ENCODE results near the gene PKDREJ.
A peak's percentile ranks its signal among the peaks of the same experiment; 100 is the strongest.

Gene PKDREJ

GRCh38 chr22:46281866-46282678 lies 18.9 kb upstream of the PKDREJ start:
- no peak for ATAC-seq (replicated peaks; ENCODE audit: extremely low read depth, poor library complexity, severe bottlenecking)
- peak overlapping the region; percentile 63 for H3K4me3 Mint-ChIP-seq
- no peaks in the 10 kb centered on the region for H3K27me3 Mint-ChIP-seq
- no peaks in the 10 kb centered on the region for H3K9me3 Mint-ChIP-seq
- H3K36me3 Mint-ChIP-seq (ENCODE audit: insufficient read depth) = peaks cover 35% of the 10 kb centered on the region
- DNase-seq (ENCODE audit: low spot score in 2 of 2) = no peak
- H3K27ac Mint-ChIP-seq (ENCODE audit: low read depth) = peak overlapping the region; percentile 90
- H3K4me1 Mint-ChIP-seq = peaks cover 52% of the 10 kb centered on the region

GRCh38 chr22:46280999-46281623 lies 18.0 kb upstream of the PKDREJ start:
- ATAC-seq (replicated peaks; ENCODE audit: extremely low read depth, poor library complexity, severe bottlenecking) (peak; percentile 99), DNase-seq (ENCODE audit: low spot score in 2 of 2) (peak; percentile 34 to 74)
- Mint-ChIP-seq H3K27me3 (no peaks in the 10 kb centered on the region), H3K4me1 (peaks cover 57% of the 10 kb centered on the region), H3K4me3 (peak overlapping the region; percentile 63), H3K36me3 (ENCODE audit: insufficient read depth) (peaks cover 33% of the 10 kb centered on the region), H3K27ac (ENCODE audit: low read depth) (peak overlapping the region; percentile 90), H3K9me3 (no peaks in the 10 kb centered on the region)

GRCh38 chr22:46280063-46280817 lies 17.1 kb upstream of the PKDREJ start:
- H3K36me3 Mint-ChIP-seq (ENCODE audit: insufficient read depth) = peaks cover 30% of the 10 kb centered on the region
- peak overlapping the region; percentile 63 for H3K4me3 Mint-ChIP-seq

GRCh38 chr22:46278656-46279645 lies 15.8 kb upstream of the PKDREJ start:
- Mint-ChIP-seq H3K36me3 (ENCODE audit: insufficient read depth) (peaks cover 28% of the 10 kb centered on the region), H3K27me3 (no peaks in the 10 kb centered on the region), H3K27ac (ENCODE audit: low read depth) (peak overlapping the region; percentile 22), H3K4me1 (peaks cover 63% of the 10 kb centered on the region), H3K9me3 (no peaks in the 10 kb centered on the region), H3K4me3 (no peak overlapping the region)
- no peak for ATAC-seq (replicated peaks; ENCODE audit: extremely low read depth, poor library complexity, severe bottlenecking)
- no peak for DNase-seq (ENCODE audit: low spot score in 2 of 2)

More at GRCh38 chr22:46280063-46280817, 17.1 kb upstream of the PKDREJ start:
- DNase-seq (ENCODE audit: low spot score in 2 of 2) (no peak), ATAC-seq (replicated peaks; ENCODE audit: extremely low read depth, poor library complexity, severe bottlenecking) (no peak)
- H3K4me1 Mint-ChIP-seq = peaks cover 65% of the 10 kb centered on the region
- H3K9me3 Mint-ChIP-seq = no peaks in the 10 kb centered on the region
- no peaks in the 10 kb centered on the region for H3K27me3 Mint-ChIP-seq
- H3K27ac Mint-ChIP-seq (ENCODE audit: low read depth) = peak overlapping the region; percentile 90

GRCh38 chr22:46276563-46276962 lies 13.4 kb upstream of the PKDREJ start:
- Mint-ChIP-seq H3K27ac (ENCODE audit: low read depth) (peak overlapping the region; percentile 26), H3K4me3 (peak overlapping the region; percentile 51), H3K9me3 (no peaks in the 10 kb centered on the region), H3K4me1 (peaks cover 53% of the 10 kb centered on the region), H3K27me3 (no peaks in the 10 kb centered on the region), H3K36me3 (ENCODE audit: insufficient read depth) (peaks cover 30% of the 10 kb centered on the region)
- ATAC-seq (replicated peaks; ENCODE audit: extremely low read depth, poor library complexity, severe bottlenecking) (no peak), DNase-seq (ENCODE audit: low spot score in 2 of 2) (no peak)

GRCh38 chr22:46275455-46276122 lies 12.4 kb upstream of the PKDREJ start:
- Mint-ChIP-seq H3K4me1 (peaks cover 44% of the 10 kb centered on the region), H3K9me3 (no peaks in the 10 kb centered on the region), H3K36me3 (ENCODE audit: insufficient read depth) (peaks cover 26% of the 10 kb centered on the region), H3K27ac (ENCODE audit: low read depth) (peak overlapping the region; percentile 19), H3K4me3 (no peak overlapping the region), H3K27me3 (no peaks in the 10 kb centered on the region)
- no peak for DNase-seq (ENCODE audit: low spot score in 2 of 2)
- ATAC-seq (replicated peaks; ENCODE audit: extremely low read depth, poor library complexity, severe bottlenecking) = no peak

GRCh38 chr22:46274381-46274780 lies 11.2 kb upstream of the PKDREJ start:
- H3K36me3 Mint-ChIP-seq (ENCODE audit: insufficient read depth) = peaks cover 31% of the 10 kb centered on the region
- H3K27me3 Mint-ChIP-seq = no peaks in the 10 kb centered on the region
- ATAC-seq (replicated peaks; ENCODE audit: extremely low read depth, poor library complexity, severe bottlenecking) (no peak), DNase-seq (ENCODE audit: low spot score in 2 of 2) (no peak)
- no peaks in the 10 kb centered on the region for H3K9me3 Mint-ChIP-seq
- H3K27ac Mint-ChIP-seq (ENCODE audit: low read depth) = no peak overlapping the region
- no peak overlapping the region for H3K4me3 Mint-ChIP-seq
- peaks cover 42% of the 10 kb centered on the region for H3K4me1 Mint-ChIP-seq

GRCh38 chr22:46273432-46274148 lies 10.4 kb upstream of the PKDREJ start:
- H3K4me1 Mint-ChIP-seq = peaks cover 38% of the 10 kb centered on the region
- H3K27me3 Mint-ChIP-seq = no peaks in the 10 kb centered on the region
- no peak overlapping the region for H3K27ac Mint-ChIP-seq (ENCODE audit: low read depth)
- ATAC-seq (replicated peaks; ENCODE audit: extremely low read depth, poor library complexity, severe bottlenecking) (no peak), DNase-seq (ENCODE audit: low spot score in 2 of 2) (no peak)
- H3K36me3 Mint-ChIP-seq (ENCODE audit: insufficient read depth) = peaks cover 31% of the 10 kb centered on the region
- no peak overlapping the region for H3K4me3 Mint-ChIP-seq
- no peaks in the 10 kb centered on the region for H3K9me3 Mint-ChIP-seq

GRCh38 chr22:46272762-46273431 lies 9.8 kb upstream of the PKDREJ start:
- no peak for DNase-seq (ENCODE audit: low spot score in 2 of 2)
- no peak for ATAC-seq (replicated peaks; ENCODE audit: extremely low read depth, poor library complexity, severe bottlenecking)
- Mint-ChIP-seq H3K27me3 (no peaks in the 10 kb centered on the region), H3K36me3 (ENCODE audit: insufficient read depth) (peaks cover 27% of the 10 kb centered on the region), H3K4me3 (no peak overlapping the region), H3K4me1 (peaks cover 40% of the 10 kb centered on the region), H3K9me3 (no peaks in the 10 kb centered on the region), H3K27ac (ENCODE audit: low read depth) (no peak overlapping the region)

GRCh38 chr22:46272196-46272595 lies 9.1 kb upstream of the PKDREJ start:
- peaks cover 38% of the 10 kb centered on the region for H3K4me1 Mint-ChIP-seq
- H3K27ac Mint-ChIP-seq (ENCODE audit: low read depth) = no peak overlapping the region
- H3K4me3 Mint-ChIP-seq = no peak overlapping the region
- no peak for ATAC-seq (replicated peaks; ENCODE audit: extremely low read depth, poor library complexity, severe bottlenecking)
- H3K36me3 Mint-ChIP-seq (ENCODE audit: insufficient read depth) = peaks cover 24% of the 10 kb centered on the region
- DNase-seq (ENCODE audit: low spot score in 2 of 2) = no peak
- no peaks in the 10 kb centered on the region for H3K27me3 Mint-ChIP-seq
- H3K9me3 Mint-ChIP-seq = no peaks in the 10 kb centered on the region

GRCh38 chr22:46269564-46269963 lies 6.4 kb upstream of the PKDREJ start:
- DNase-seq (ENCODE audit: low spot score in 2 of 2) (no peak), ATAC-seq (replicated peaks; ENCODE audit: extremely low read depth, poor library complexity, severe bottlenecking) (no peak)
- Mint-ChIP-seq H3K9me3 (no peaks in the 10 kb centered on the region), H3K27ac (ENCODE audit: low read depth) (peak overlapping the region; percentile 68), H3K4me1 (peaks cover 23% of the 10 kb centered on the region), H3K4me3 (peak overlapping the region; percentile 94), H3K27me3 (no peaks in the 10 kb centered on the region), H3K36me3 (ENCODE audit: insufficient read depth) (peaks cover 10% of the 10 kb centered on the region)

Data from central memory CD8-positive, alpha-beta T cell (primary cell).